Hematopoietic multipotent progenitor cell treated with erythropoietin and hydrocortisone succinate and interleukin-3 and kit ligand, for 6 days (in vitro differentiated cells): ENCODE data around the gene NOXO1.
"Not testable (repeated sequence)": the region's sequence is repeated elsewhere in the genome, so short reads cannot be mapped to it uniquely, and the experiment has no call there.

Experiments
- DNase-seq: peaks from one replicate; pipeline ENCODE4 v3.0.0-alpha.2; 2015

Gene NOXO1, protein sequence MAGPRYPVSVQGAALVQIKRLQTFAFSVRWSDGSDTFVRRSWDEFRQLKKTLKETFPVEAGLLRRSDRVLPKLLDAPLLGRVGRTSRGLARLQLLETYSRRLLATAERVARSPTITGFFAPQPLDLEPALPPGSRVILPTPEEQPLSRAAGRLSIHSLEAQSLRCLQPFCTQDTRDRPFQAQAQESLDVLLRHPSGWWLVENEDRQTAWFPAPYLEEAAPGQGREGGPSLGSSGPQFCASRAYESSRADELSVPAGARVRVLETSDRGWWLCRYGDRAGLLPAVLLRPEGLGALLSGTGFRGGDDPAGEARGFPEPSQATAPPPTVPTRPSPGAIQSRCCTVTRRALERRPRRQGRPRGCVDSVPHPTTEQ

DNA sequence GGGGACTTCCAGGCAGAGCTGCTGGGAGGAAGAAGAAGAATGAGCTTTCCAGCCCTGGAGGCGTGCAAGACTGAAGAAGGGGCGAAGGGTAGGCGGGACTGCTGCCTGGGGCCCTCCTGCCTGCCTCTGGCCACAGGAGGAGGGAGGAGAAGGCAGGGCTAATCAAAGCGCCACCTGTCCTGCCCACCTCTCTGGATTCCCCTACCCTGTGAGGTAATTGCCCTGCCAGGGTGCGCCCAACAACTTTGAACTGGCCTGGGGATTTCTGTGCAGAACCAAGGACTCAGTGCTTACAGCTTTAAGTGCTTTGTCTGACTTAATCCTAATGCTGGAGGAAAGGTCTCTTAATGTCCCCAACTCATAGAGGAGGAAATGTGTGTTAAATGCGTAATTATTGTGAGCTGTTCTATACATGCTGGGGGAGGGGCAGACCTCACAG is at the start of gene NOXO1:
Gene NOXO1, minus strand, starts transcription at position 72 of the 439 bp plus-strand sequence. CDS start 290 bp downstream, outside the sequence.
- peak; percentile 27 for DNase-seq

- no peak for DNase-seq
Measured at GRCh38 chr16:2030036-2030435, 48.8 kb upstream of the NOXO1 start.

GRCh38 chr16:2029350-2029749 is 48.1 kb upstream of the NOXO1 start:
- no peak for DNase-seq

- no peak for DNase-seq
Measured at GRCh38 chr16:2028620-2029220, 47.5 kb upstream of the NOXO1 start.

- no peak for DNase-seq
Measured at GRCh38 chr16:2028146-2028545, 46.9 kb upstream of the NOXO1 start.

DNA sequence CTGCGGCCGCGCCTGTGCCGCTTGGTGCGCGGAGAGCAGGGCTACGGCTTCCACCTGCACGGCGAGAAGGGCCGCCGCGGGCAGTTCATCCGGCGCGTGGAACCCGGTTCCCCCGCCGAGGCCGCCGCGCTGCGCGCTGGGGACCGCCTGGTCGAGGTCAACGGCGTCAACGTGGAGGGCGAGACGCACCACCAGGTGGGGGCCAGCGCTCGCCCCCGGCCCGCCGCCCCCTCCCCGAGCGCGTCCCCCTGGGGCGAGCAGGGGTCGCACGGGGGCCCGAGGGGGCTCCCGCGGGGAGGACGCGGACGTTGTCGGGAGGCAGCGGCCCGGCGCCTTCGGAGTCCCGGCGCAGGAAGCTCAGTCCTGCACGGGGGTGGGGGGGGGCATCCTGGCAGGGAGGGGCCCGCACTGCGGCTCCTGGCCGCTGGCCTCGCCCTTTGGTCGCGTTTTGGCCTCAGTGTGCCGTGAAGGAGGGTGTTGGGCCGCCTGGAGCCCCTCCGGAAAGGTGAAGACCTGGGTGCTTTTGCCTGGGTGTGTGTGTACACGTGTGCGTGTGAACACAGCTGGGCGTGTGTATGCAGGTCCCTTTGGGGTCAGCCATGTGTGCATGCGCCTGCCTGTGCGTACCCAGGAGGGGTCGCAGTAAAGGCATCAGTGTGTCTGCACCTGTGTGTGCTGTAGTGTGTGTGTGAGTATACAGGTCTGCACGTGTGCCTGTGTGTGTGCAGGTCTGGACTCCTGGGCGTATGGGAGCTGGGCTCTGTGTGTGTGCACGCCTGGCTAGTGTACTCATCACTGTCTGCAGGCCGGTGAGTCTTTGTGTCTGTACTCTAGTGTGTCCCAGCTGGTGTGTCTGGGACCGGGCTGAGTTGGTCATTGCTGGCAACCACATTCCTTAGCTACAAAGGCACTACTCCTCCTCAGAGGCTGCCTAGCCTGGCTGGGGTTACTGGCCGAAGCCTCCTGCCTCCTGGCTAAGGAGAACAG is 46.0 kb upstream of the NOXO1 start:
- no peak for DNase-seq

GRCh38 chr16:2026461-2027023 is 45.3 kb upstream of the NOXO1 start, which contains the start of gene NHERF2:
Gene NHERF2 (plus strand): TSS chr16:2026902. CDS start chr16:2027006, 104 bp downstream.
- peak; percentile 54 for DNase-seq

GRCh38 chr16:2025878-2026460 is 44.7 kb upstream of the NOXO1 start:
- no peak for DNase-seq

- DNase-seq: no peak
Measured at GRCh38 chr16:2025251-2025650, 44.0 kb upstream of the NOXO1 start.

DNA sequence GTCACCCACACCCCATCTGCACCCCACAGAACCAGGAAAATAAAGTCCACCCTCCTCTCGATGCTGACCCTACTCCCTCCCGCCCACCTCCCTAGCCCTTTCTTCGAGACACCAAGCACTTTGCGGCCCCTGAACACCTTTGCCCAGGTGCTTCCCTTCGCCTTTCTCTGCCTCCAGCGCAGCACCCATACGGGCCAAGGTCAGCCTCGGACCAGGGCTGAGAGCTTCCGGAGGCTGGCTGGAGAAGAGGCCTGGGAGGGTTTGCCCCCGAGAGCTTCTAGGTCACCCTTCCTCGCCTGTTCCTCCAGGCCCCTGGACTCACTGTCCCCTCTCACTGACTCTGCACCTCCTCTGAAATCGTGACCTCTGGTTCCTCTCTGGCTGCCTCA is 42.8 kb upstream of the NOXO1 start:
- no peak for DNase-seq

- DNase-seq: peak; percentile 93
Measured at GRCh38 chr16:2023092-2024031, 42.1 kb upstream of the NOXO1 start.

GRCh38 chr16:2022723-2023091 is 41.4 kb upstream of the NOXO1 start:
- DNase-seq: peak; percentile 63

GRCh38 chr16:2019921-2020831 is 38.9 kb upstream of the NOXO1 start:
- DNase-seq: no peak

DNA sequence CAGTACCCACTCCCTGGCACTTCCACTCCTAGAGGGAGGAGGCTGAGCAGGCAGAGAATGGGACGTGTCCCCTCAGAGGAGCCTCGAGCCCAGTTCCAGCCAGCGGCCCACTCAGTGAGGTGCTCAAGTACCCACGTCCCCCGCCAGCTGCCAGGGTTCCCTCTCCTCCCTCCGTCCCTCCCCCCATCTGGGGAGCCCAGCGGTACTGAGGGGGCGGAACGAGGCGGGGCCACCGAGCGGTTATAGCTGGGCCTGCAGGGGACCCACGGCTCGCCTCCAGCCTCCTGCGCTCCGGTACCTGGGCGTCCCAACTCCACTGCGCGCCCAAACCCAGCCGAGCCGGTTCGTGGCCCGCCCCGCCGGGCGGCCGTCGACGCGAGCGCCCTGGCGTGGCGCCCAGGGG is 38.2 kb upstream of the NOXO1 start, which contains the start of gene NPW:
Gene NPW, plus strand, starts transcription at position 268 of the 403 bp plus-strand sequence.
- peak; percentile 55 for DNase-seq

DNA sequence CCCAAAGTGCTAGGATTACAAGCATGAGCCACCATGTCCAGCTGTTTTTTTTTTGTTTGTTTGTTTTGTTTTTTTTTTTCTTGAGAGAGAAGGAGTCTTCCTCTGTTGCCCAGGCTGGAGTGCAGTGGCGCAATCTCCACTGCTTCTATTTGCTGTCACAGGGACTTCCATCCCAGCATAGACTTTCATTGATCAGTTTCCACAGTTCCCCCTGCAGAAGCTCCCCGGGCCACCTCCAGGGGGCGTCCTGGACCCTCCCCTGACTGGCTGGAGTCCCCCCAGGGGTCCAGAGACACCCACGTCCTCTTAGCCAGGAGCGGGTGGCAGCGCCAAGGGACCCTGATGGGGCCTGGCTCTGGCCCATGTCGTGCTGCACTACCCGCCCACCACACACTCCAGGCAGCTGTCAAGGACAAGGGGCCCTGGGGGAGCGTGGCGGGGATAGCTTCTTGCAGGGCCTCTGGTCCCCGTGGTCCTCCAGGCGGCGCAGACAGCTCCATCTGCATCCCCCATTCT is 35.2 kb upstream of the NOXO1 start:
- no peak for DNase-seq

DNA sequence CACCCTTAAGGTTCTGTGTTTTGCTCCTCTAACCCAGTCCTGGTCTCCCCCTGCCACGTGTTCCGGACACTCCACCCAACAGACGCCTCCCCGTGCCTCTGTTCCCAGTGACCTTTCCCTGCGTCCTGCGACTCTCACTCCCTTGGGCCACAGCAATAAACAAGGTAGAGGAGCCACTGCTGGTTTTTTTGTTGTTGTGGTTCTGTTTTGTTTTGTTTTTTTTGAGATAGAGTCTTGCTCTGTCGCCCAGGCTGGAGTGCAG is 34.6 kb upstream of the NOXO1 start:
- no peak for DNase-seq

GRCh38 chr16:2015117-2015946 is 34.1 kb upstream of the NOXO1 start:
- no peak for DNase-seq

GRCh38 chr16:2013527-2013926 is 32.3 kb upstream of the NOXO1 start:
- DNase-seq: no peak

GRCh38 chr16:2011726-2012125 is 30.5 kb upstream of the NOXO1 start:
- not testable (repeated sequence) for DNase-seq
